Right lobe of liver (tissue), 4 donors: ENCODE measurements around the gene RAB43.
"Not testable (repeated sequence)": the region's sequence is repeated elsewhere in the genome, so short reads cannot be mapped to it uniquely, and the experiment has no call there.

Source experiments
- POLR2A ChIP-seq: fragments of 450-650 bp; IDR thresholded peaks from one replicate; pipeline ENCODE4 v1.6.1; 2017; ENCODE audit warnings: antibody characterized with exemption, mild to moderate bottlenecking
- TF ChIP-seq, protein P1 (sequence below), 4 donors: fragments of 200-600 bp in 3 of 4; fragments of 450-650 bp in 1 of 4; IDR thresholded peaks; one replicate each; pipeline versions ENCODE4 v1.5.1 to v1.8.0; 2016 to 2022; ENCODE audit warnings: antibody characterized with exemption in 4 of 4, mild to moderate bottlenecking in 2 of 4
- donor health status: DM: no; HTN: no; CAD: no.
- donor health status: DM: no; HTN: no; CAD: no.
- donor health status: DM: no; HTN: yes; CAD: no.

GRCh38 chr3:129088312-129088711 is 33.3 kb downstream of the RAB43 start:
- TF ChIP-seq, protein P1, sequence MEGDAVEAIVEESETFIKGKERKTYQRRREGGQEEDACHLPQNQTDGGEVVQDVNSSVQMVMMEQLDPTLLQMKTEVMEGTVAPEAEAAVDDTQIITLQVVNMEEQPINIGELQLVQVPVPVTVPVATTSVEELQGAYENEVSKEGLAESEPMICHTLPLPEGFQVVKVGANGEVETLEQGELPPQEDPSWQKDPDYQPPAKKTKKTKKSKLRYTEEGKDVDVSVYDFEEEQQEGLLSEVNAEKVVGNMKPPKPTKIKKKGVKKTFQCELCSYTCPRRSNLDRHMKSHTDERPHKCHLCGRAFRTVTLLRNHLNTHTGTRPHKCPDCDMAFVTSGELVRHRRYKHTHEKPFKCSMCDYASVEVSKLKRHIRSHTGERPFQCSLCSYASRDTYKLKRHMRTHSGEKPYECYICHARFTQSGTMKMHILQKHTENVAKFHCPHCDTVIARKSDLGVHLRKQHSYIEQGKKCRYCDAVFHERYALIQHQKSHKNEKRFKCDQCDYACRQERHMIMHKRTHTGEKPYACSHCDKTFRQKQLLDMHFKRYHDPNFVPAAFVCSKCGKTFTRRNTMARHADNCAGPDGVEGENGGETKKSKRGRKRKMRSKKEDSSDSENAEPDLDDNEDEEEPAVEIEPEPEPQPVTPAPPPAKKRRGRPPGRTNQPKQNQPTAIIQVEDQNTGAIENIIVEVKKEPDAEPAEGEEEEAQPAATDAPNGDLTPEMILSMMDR (IDR thresholded peaks at IDR 0.05): not testable (repeated sequence)
- not testable (repeated sequence) for TF ChIP-seq POLR2A
